Measurements from ENCODE around the gene DMBT1.

GRCh38 chr10:122543676-122544445 is 16.7 kb upstream of the DMBT1 start:
- TF ChIP-seq CTCF (IDR thresholded peaks at IDR 0.05) (no peak), EZH2 (IDR thresholded peaks at IDR 0.05; ENCODE audit: borderline replicate concordance, insufficient read depth, low read depth, low read length, poor library complexity, severe bottlenecking) (no peak)

Measured in B cell (primary cell).